WTC11 (cell line): ENCODE data around the gene MICAL2. TPM values are rescaled to one million over a fixed set of nuclear protein-coding genes. Genes with fewer than 3 reads are reported as not detected.

Source experiments
- ATAC-seq: fragments of 200-7000 bp; cut with Tn5 transposase; 2 replicates; pipeline ENCODE4 v1.10.0; 2021; ENCODE audit warnings: mild to moderate bottlenecking, moderate library complexity
- CTCF ChIA-PET: fragments of 300-600 bp; sonication (Branson Sonifier 250); formaldehyde crosslinking; loops from one replicate; lab custom pipeline; 2021; ENCODE audit warnings: antibody characterized with exemption; lab: Charles Lee
- POLR2A ChIA-PET: fragments of 350-600 bp; sonication (Branson Sonifier 250); formaldehyde crosslinking; loops from one replicate; lab custom pipeline; 2021; ENCODE audit warnings: antibody characterized with exemption; lab: Charles Lee
- DNase-seq: peaks from one replicate; pipeline ENCODE4 v3.0.0; 2021; ENCODE audit warnings: low spot score
- H3K27ac Mint-ChIP-seq: 2 replicates; pipeline ENCODE4 v1.8.0; 2021; ENCODE audit warnings: mixed read lengths
- H3K27me3 Mint-ChIP-seq: 2 replicates; pipeline ENCODE4 v1.8.0; 2021; ENCODE audit warnings: low read depth, mild to moderate bottlenecking, moderate library complexity, mixed read lengths
- H3K36me3 Mint-ChIP-seq: 2 replicates; pipeline ENCODE4 v1.8.0; 2021; ENCODE audit warnings: mixed read lengths
- H3K4me1 Mint-ChIP-seq: 2 replicates; pipeline ENCODE4 v1.8.0; 2022; ENCODE audit warnings: mixed read lengths
- H3K4me3 Mint-ChIP-seq: 2 replicates; pipeline ENCODE4 v1.8.0; 2021; ENCODE audit warnings: mild to moderate bottlenecking, moderate library complexity, mixed read lengths
- H3K9me3 Mint-ChIP-seq: 2 replicates; pipeline ENCODE4 v1.8.0; 2021; ENCODE audit warnings: mixed read lengths
- CREM ChIP-seq: sonication (generic); formaldehyde crosslinking; IDR thresholded peaks from 2 replicates; pipeline ENCODE4 v1.8.1; 2022; ENCODE audit warnings: mild to moderate bottlenecking, missing genetic modification reagents, moderate library complexity
- ESRRA ChIP-seq: sonication (generic); formaldehyde crosslinking; IDR thresholded peaks from 2 replicates; pipeline ENCODE4 v1.8.1; 2022; ENCODE audit warnings: mild to moderate bottlenecking, missing genetic modification reagents, borderline replicate concordance
- ETV6 ChIP-seq: sonication (generic); formaldehyde crosslinking; IDR thresholded peaks from 2 replicates; pipeline ENCODE4 v1.8.1; 2022; ENCODE audit warnings: mild to moderate bottlenecking, missing genetic modification reagents
- FOXJ3 ChIP-seq: sonication (generic); formaldehyde crosslinking; IDR thresholded peaks from 2 replicates; pipeline ENCODE4 v1.9.0; 2021; ENCODE audit warnings: missing genetic modification reagents, mild to moderate bottlenecking, borderline replicate concordance
- FOXP1 ChIP-seq: sonication (generic); formaldehyde crosslinking; IDR thresholded peaks from 2 replicates; pipeline ENCODE4 v1.8.0; 2022; ENCODE audit warnings: missing genetic modification reagents, mild to moderate bottlenecking, moderate library complexity, borderline replicate concordance
- IRF1 ChIP-seq: sonication (generic); formaldehyde crosslinking; IDR thresholded peaks from 2 replicates; pipeline ENCODE4 v1.8.0; 2023; ENCODE audit warnings: missing genetic modification reagents
- JUN ChIP-seq: sonication (generic); formaldehyde crosslinking; IDR thresholded peaks from 2 replicates; pipeline ENCODE4 v1.8.0; 2023; ENCODE audit warnings: mild to moderate bottlenecking, missing genetic modification reagents
- MXD4 ChIP-seq: fragments of 250-450 bp; sonication (Bioruptor Pico); IDR thresholded peaks from 2 replicates; pipeline ENCODE4 v1.8.0; 2021; ENCODE audit warnings: mild to moderate bottlenecking, moderate library complexity, borderline replicate concordance
- NFATC4 ChIP-seq: fragments of 250-450 bp; sonication (Bioruptor Pico); IDR thresholded peaks from 2 replicates; pipeline ENCODE4 v1.9.0; 2021; ENCODE audit warnings: mild to moderate bottlenecking
- NR3C1 ChIP-seq: sonication (generic); formaldehyde crosslinking; conservative IDR thresholded peaks from 2 replicates; pipeline ENCODE4 v1.8.1; 2023; ENCODE audit warnings: low read depth, mild to moderate bottlenecking, missing genetic modification reagents
- OVOL2 ChIP-seq: fragments of 250-450 bp; sonication (Bioruptor Pico); IDR thresholded peaks from 2 replicates; pipeline ENCODE4 v1.9.0; 2021; ENCODE audit warnings: mild to moderate bottlenecking, borderline replicate concordance
- PREB ChIP-seq: sonication (generic); formaldehyde crosslinking; IDR thresholded peaks from 2 replicates; pipeline ENCODE4 v1.8.1; 2022; ENCODE audit warnings: mild to moderate bottlenecking, missing genetic modification reagents, moderate library complexity, borderline replicate concordance
- SMAD4 ChIP-seq: sonication (generic); formaldehyde crosslinking; IDR thresholded peaks from 2 replicates; pipeline ENCODE4 v1.8.0; 2022; ENCODE audit warnings: mild to moderate bottlenecking, missing genetic modification reagents
- SOX15 ChIP-seq: fragments of 250-450 bp; sonication (Bioruptor Pico); IDR thresholded peaks from 2 replicates; pipeline ENCODE4 v1.9.0; 2021; ENCODE audit warnings: mild to moderate bottlenecking
- TEAD4 ChIP-seq: sonication (generic); formaldehyde crosslinking; IDR thresholded peaks from 2 replicates; pipeline ENCODE4 v1.8.0; 2022; ENCODE audit warnings: mild to moderate bottlenecking, missing genetic modification reagents
- ZBTB43 ChIP-seq: sonication (generic); formaldehyde crosslinking; IDR thresholded peaks from 2 replicates; pipeline ENCODE4 v1.8.1; 2023; ENCODE audit warnings: mild to moderate bottlenecking, missing genetic modification reagents
- ZNF121 ChIP-seq: sonication (generic); formaldehyde crosslinking; IDR thresholded peaks from 2 replicates; pipeline ENCODE4 v1.8.0; 2023; ENCODE audit warnings: missing genetic modification reagents
- ZNF219 ChIP-seq: sonication (generic); formaldehyde crosslinking; IDR thresholded peaks from 2 replicates; pipeline ENCODE4 v1.8.0; 2023; ENCODE audit warnings: missing genetic modification reagents, mild to moderate bottlenecking, borderline replicate concordance
- ZNF317 ChIP-seq: sonication (generic); formaldehyde crosslinking; IDR thresholded peaks from 2 replicates; pipeline ENCODE4 v1.8.1; 2023; ENCODE audit warnings: low read depth, mild to moderate bottlenecking, moderate library complexity, missing genetic modification reagents, borderline replicate concordance
- ZSCAN18 ChIP-seq: fragments of 250-450 bp; sonication (Bioruptor Pico); IDR thresholded peaks from 2 replicates; pipeline ENCODE4 v2.1.2; 2022; ENCODE audit warnings: mild to moderate bottlenecking, moderate library complexity
- total RNA-seq: library from RNA; stranded (reverse); gene quantifications from 3 replicates; pipeline ENCODE4 v1.2.3, GENCODE V29; 2021
- TF ChIP-seq, protein P1 (sequence below): sonication (generic); formaldehyde crosslinking; IDR thresholded peaks from 2 replicates; pipeline ENCODE4 v1.8.0; 2023; ENCODE audit warnings: mild to moderate bottlenecking, missing genetic modification reagents
- TF ChIP-seq, protein P2 (sequence below): sonication (generic); formaldehyde crosslinking; IDR thresholded peaks from 2 replicates; pipeline ENCODE4 v1.8.1; 2022; ENCODE audit warnings: missing genetic modification reagents, borderline replicate concordance
- TF ChIP-seq, protein P3 (sequence below): sonication (generic); formaldehyde crosslinking; IDR thresholded peaks from 2 replicates; pipeline ENCODE4 v1.8.1; 2022; ENCODE audit warnings: low read depth, mild to moderate bottlenecking, moderate library complexity, missing genetic modification reagents, borderline replicate concordance
- TF ChIP-seq, protein P4 (sequence below): fragments of 250-450 bp; sonication (Bioruptor Pico); IDR thresholded peaks from 2 replicates; pipeline ENCODE4 v1.9.0; 2021; ENCODE audit warnings: moderate library complexity, mild to moderate bottlenecking, inconsistent platforms, borderline replicate concordance

Gene MICAL2
- total RNA-seq, 1 experiment from 2014 or later = 3.1 TPM

DNA sequence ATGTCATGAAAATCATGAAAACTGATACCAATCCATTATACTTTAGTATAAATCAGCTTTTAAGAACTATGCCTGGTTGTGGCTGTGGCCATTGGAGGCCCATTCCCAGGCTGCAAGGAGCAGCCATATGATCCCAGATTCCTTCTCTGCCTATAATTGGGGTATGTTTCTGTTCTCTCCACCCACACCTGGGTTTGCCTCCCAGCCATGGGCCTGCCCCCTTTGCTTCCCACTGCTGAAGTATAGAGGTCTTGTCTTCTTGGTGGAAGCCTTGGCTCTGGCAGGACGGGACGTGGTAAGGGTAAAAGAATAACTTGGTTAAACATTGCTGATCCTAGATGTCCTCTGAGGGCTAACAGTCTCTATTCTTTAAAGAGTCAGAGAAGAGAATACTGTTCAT, 2.4 kb downstream of the MICAL2 start:
- no peak overlapping the region for H3K27ac Mint-ChIP-seq
- ChIA-PET POLR2A (no interaction called here), CTCF (no interaction called here)
- no peak for DNase-seq
- peaks cover 7% of the 10 kb centered on the region for H3K4me1 Mint-ChIP-seq
- no peaks in the 10 kb centered on the region for H3K9me3 Mint-ChIP-seq
- peaks cover 50% of the 10 kb centered on the region for H3K27me3 Mint-ChIP-seq
- no peak for TF ChIP-seq NR3C1 (CRISPR knock-in tag)
- TF ChIP-seq SMAD4 = no peak
- no peak for TF ChIP-seq JUN (CRISPR knock-in tag)
- TF ChIP-seq, protein P1, sequence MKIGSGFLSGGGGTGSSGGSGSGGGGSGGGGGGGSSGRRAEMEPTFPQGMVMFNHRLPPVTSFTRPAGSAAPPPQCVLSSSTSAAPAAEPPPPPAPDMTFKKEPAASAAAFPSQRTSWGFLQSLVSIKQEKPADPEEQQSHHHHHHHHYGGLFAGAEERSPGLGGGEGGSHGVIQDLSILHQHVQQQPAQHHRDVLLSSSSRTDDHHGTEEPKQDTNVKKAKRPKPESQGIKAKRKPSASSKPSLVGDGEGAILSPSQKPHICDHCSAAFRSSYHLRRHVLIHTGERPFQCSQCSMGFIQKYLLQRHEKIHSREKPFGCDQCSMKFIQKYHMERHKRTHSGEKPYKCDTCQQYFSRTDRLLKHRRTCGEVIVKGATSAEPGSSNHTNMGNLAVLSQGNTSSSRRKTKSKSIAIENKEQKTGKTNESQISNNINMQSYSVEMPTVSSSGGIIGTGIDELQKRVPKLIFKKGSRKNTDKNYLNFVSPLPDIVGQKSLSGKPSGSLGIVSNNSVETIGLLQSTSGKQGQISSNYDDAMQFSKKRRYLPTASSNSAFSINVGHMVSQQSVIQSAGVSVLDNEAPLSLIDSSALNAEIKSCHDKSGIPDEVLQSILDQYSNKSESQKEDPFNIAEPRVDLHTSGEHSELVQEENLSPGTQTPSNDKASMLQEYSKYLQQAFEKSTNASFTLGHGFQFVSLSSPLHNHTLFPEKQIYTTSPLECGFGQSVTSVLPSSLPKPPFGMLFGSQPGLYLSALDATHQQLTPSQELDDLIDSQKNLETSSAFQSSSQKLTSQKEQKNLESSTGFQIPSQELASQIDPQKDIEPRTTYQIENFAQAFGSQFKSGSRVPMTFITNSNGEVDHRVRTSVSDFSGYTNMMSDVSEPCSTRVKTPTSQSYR = no peak
- no peak for TF ChIP-seq ZBTB43 (CRISPR knock-in tag)
- no peak for TF ChIP-seq ETV6 (CRISPR knock-in tag)
- TF ChIP-seq ZNF317 (CRISPR knock-in tag) = no peak
- TF ChIP-seq, protein P2, sequence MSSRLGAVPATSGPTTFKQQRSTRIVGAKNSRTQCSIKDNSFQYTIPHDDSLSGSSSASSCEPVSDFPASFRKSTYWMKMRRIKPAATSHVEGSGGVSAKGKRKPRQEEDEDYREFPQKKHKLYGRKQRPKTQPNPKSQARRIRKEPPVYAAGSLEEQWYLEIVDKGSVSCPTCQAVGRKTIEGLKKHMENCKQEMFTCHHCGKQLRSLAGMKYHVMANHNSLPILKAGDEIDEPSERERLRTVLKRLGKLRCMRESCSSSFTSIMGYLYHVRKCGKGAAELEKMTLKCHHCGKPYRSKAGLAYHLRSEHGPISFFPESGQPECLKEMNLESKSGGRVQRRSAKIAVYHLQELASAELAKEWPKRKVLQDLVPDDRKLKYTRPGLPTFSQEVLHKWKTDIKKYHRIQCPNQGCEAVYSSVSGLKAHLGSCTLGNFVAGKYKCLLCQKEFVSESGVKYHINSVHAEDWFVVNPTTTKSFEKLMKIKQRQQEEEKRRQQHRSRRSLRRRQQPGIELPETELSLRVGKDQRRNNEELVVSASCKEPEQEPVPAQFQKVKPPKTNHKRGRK = no peak
- TF ChIP-seq PREB = no peak
- no peak for TF ChIP-seq ZNF219 (CRISPR knock-in tag)
- TF ChIP-seq CREM (CRISPR knock-in tag) = no peak
- no peak for TF ChIP-seq ESRRA (CRISPR knock-in tag)
- TF ChIP-seq, all 79 proteins: peak for 0
- H3K36me3 Mint-ChIP-seq = no peaks in the 10 kb centered on the region
- no peak overlapping the region for H3K4me3 Mint-ChIP-seq
- no peak for ATAC-seq

DNA sequence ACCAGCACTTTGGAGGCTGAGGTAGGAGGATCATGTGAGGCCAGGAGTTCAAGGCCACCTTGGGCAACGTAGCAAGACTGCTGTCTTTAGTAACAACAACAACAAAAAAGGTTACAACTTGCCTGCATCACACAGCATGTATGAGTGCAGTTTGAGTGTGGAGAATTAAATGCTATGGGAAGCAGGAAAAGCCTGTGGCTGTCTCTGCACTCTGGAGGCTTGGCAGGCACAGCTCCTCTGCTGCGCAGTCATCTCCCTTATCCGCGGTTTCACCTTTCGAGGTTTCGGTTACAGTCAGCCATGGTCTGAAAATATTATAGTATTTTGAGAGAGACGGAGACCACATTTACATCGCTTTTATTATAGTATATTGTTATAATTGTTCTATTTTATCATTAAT, 2.9 kb downstream of the MICAL2 start:
- ChIA-PET POLR2A (no interaction called here), CTCF (no interaction called here)
- DNase-seq (no peak), ATAC-seq (no peak)
- peaks cover 7% of the 10 kb centered on the region for H3K4me1 Mint-ChIP-seq
- H3K4me3 Mint-ChIP-seq = no peak overlapping the region
- H3K27ac Mint-ChIP-seq = no peak overlapping the region
- H3K27me3 Mint-ChIP-seq = peaks cover 44% of the 10 kb centered on the region
- H3K9me3 Mint-ChIP-seq = no peaks in the 10 kb centered on the region
- no peaks in the 10 kb centered on the region for H3K36me3 Mint-ChIP-seq
- TF ChIP-seq MXD4 (CRISPR knock-in tag) = no peak
- no peak for TF ChIP-seq ZBTB43 (CRISPR knock-in tag)
- TF ChIP-seq ZNF317 (CRISPR knock-in tag) = no peak
- TF ChIP-seq IRF1 (CRISPR knock-in tag) = no peak
- TF ChIP-seq FOXP1 (CRISPR knock-in tag) = no peak
- TF ChIP-seq, protein P3, sequence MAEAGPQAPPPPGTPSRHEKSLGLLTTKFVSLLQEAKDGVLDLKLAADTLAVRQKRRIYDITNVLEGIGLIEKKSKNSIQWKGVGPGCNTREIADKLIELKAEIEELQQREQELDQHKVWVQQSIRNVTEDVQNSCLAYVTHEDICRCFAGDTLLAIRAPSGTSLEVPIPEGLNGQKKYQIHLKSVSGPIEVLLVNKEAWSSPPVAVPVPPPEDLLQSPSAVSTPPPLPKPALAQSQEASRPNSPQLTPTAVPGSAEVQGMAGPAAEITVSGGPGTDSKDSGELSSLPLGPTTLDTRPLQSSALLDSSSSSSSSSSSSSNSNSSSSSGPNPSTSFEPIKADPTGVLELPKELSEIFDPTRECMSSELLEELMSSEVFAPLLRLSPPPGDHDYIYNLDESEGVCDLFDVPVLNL (CRISPR knock-in tag) = no peak
- TF ChIP-seq ZNF121 (CRISPR knock-in tag) = no peak
- no peak for TF ChIP-seq TEAD4 (CRISPR knock-in tag)
- no peak for TF ChIP-seq NR3C1 (CRISPR knock-in tag)
- TF ChIP-seq ZSCAN18 = no peak
- TF ChIP-seq, protein P4, sequence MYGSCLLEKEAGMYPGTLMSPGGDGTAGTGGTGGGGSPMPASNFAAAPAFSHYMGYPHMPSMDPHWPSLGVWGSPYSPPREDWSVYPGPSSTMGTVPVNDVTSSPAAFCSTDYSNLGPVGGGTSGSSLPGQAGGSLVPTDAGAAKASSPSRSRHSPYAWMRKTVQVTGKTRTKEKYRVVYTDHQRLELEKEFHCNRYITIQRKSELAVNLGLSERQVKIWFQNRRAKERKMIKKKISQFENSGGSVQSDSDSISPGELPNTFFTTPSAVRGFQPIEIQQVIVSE = no peak
- TF ChIP-seq OVOL2 (CRISPR knock-in tag) = no peak
- TF ChIP-seq SOX15 (CRISPR knock-in tag) = no peak
- no peak for TF ChIP-seq FOXJ3 (CRISPR knock-in tag)
- no peak for TF ChIP-seq NFATC4 (CRISPR knock-in tag)
